ENCODE measurements around the gene MT1F. TPM values are rescaled to one million over a fixed set of nuclear protein-coding genes. Genes with fewer than 3 reads are reported as not detected.

Gene MT1F
- polyA plus RNA-seq, 3 donors, result 10.2 to 21.9 (median 13.6) TPM

- Histone ChIP-seq H3K4me1 (ENCODE audit: control insufficient read depth in 1 of 2, insufficient read depth in 2 of 2, low read length in 2 of 2) (peaks cover 12 to 14% of the 10 kb centered on the region in 2 donors), H3K27ac (ENCODE audit: low read depth in 1 of 2, low read length in 2 of 2) (no peak overlapping the region), H3K27me3 (ENCODE audit: control insufficient read depth in 2 of 2, insufficient read depth in 2 of 2, low read length in 2 of 2) (peaks cover 18 to 42% of the 10 kb centered on the region in 2 donors), H3K4me3 (replicated peaks in 1 of 3; ENCODE audit: low read depth in 2 of 3, low read length in 3 of 3) (peak overlapping the region; percentile 26 to 74 (median 29)), H4K20me1 (ENCODE audit: insufficient read depth, low read length) (no peaks in the 10 kb centered on the region), H3K9ac (ENCODE audit: insufficient read depth, low read length, poor library complexity, severe bottlenecking) (peak overlapping the region; percentile 58), H3K9me3 (replicated peaks in 1 of 2; ENCODE audit: control insufficient read depth in 1 of 2, insufficient read depth in 1 of 2, low read length in 2 of 2) (no peaks in the 10 kb centered on the region), H3K36me3 (replicated peaks in 1 of 2; ENCODE audit: control insufficient read depth in 1 of 2, insufficient read depth in 2 of 2, low read length in 2 of 2) (no peaks in the 10 kb centered on the region), H3K4me2 (replicated peaks; ENCODE audit: extremely low read depth, low read length, poor library complexity, severe bottlenecking) (peak overlapping the region; percentile 82), H2AFZ (ENCODE audit: insufficient read depth, low read depth, low read length, poor library complexity, severe bottlenecking) (peak overlapping the region; percentile 83), H3K79me2 (ENCODE audit: insufficient read depth, low read length) (no peaks in the 10 kb centered on the region)
- H3K27me3 Mint-ChIP-seq (ENCODE audit: low read depth in 3 of 3), result peaks cover 38 to 49% (median 42%) of the 10 kb centered on the region in 3 donors
- peaks cover 0 to 2% (median 0%) of the 10 kb centered on the region in 7 donors for H3K9me3 Mint-ChIP-seq
- H3K4me3 Mint-ChIP-seq, result peak overlapping the region; percentile 81 to 94
- no peak overlapping the region for H3K27ac Mint-ChIP-seq
- WGBS (ENCODE audit: insufficient coverage), result 33% methylated on average over 20 of the region's 23 CpGs
- intact Hi-C loops (cut with micrococcal nuclease), result no loop called here
- DNase-seq, result no peak
- peaks cover 13% of the 10 kb centered on the region for H3K4me1 Mint-ChIP-seq
- TF ChIP-seq CTCF (IDR thresholded peaks at IDR 0.05), result no peak
- H3K36me3 Mint-ChIP-seq, result peaks cover 0 to 2% of the 10 kb centered on the region in 2 donors
These were observed 41.0 kb upstream of the MT1F start for GRCh38 chr16:56616608-56617211.

GRCh38 chr16:56617212-56618085, 40.3 kb upstream of the MT1F start:
- H4K20me1 ChIP-seq (ENCODE audit: insufficient read depth, low read length), result no peaks in the 10 kb centered on the region
- H3K9me3 ChIP-seq (replicated peaks in 1 of 2; ENCODE audit: control insufficient read depth in 1 of 2, insufficient read depth in 1 of 2, low read length in 2 of 2), result no peaks in the 10 kb centered on the region
- peaks cover 12 to 14% of the 10 kb centered on the region in 2 donors for H3K4me1 ChIP-seq (ENCODE audit: control insufficient read depth in 1 of 2, insufficient read depth in 2 of 2, low read length in 2 of 2)
- intact Hi-C loops (cut with micrococcal nuclease), result no loop called here
- H3K79me2 ChIP-seq (ENCODE audit: insufficient read depth, low read length), result no peaks in the 10 kb centered on the region
- WGBS (ENCODE audit: insufficient coverage), result under 1% methylated on average over 37 of the region's 41 CpGs
- peaks cover 18 to 42% of the 10 kb centered on the region in 2 donors for H3K27me3 ChIP-seq (ENCODE audit: control insufficient read depth in 2 of 2, insufficient read depth in 2 of 2, low read length in 2 of 2)
- H2AFZ ChIP-seq (ENCODE audit: insufficient read depth, low read depth, low read length, poor library complexity, severe bottlenecking), result peak overlapping the region; percentile 83
- H3K27ac Mint-ChIP-seq, result no peak overlapping the region
- H3K27ac ChIP-seq (ENCODE audit: low read depth in 1 of 2, low read length in 2 of 2), result no peak overlapping the region
- peaks cover 40 to 49% (median 43%) of the 10 kb centered on the region in 3 donors for H3K27me3 Mint-ChIP-seq (ENCODE audit: low read depth in 3 of 3)
- peak overlapping the region; percentile 81 to 94 for H3K4me3 Mint-ChIP-seq
- no peaks in the 10 kb centered on the region for H3K36me3 ChIP-seq (replicated peaks in 1 of 2; ENCODE audit: control insufficient read depth in 1 of 2, insufficient read depth in 2 of 2, low read length in 2 of 2)
- TF ChIP-seq CTCF (IDR thresholded peaks at IDR 0.05), result no peak
- H3K4me2 ChIP-seq (replicated peaks; ENCODE audit: extremely low read depth, low read length, poor library complexity, severe bottlenecking), result peak overlapping the region; percentile 82
- H3K4me1 Mint-ChIP-seq, result peaks cover 13% of the 10 kb centered on the region
- H3K36me3 Mint-ChIP-seq, result peaks cover 0 to 2% of the 10 kb centered on the region in 2 donors
- peak in 2 of 3 donors; percentile 27 to 38 for DNase-seq
- H3K4me3 ChIP-seq (replicated peaks in 1 of 3; ENCODE audit: low read depth in 2 of 3, low read length in 3 of 3), result peak overlapping the region; percentile 26 to 74 (median 29)
- H3K9ac ChIP-seq (ENCODE audit: insufficient read depth, low read length, poor library complexity, severe bottlenecking), result peak overlapping the region; percentile 58
- peaks cover 0 to 2% (median 0%) of the 10 kb centered on the region in 7 donors for H3K9me3 Mint-ChIP-seq

Data from CD14-positive monocyte (primary cell).